Measurements from ENCODE around the gene ADD3.

DNA sequence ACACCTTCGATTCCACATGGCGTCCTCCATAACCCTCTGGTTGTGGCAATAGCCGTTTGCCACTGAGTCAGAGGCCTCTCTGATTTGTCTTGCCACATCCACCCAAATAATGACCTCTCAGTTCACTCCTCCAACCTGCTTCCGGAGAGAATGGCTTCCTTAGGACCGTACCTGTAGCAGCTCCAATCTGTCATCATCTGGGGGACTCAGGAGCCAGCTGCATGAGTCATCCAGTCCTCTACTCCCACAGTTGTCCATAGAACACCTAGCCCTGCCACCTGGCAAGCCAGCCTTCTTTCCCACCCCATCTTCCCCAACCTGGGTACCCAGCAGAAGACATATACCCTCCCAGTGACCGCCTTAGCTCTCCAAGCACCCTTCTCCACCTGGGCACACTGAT lies 135.2 kb downstream of the ADD3 start:
- TF ChIP-seq EZH2 (IDR thresholded peaks at IDR 0.05; ENCODE audit: insufficient read depth, poor library complexity, severe bottlenecking), result no peak
- no peak for TF ChIP-seq EZH2phosphoT487 (IDR thresholded peaks at IDR 0.05; ENCODE audit: insufficient read depth, low read depth)

All from GM23248 (cell line).